ENCODE data around the gene OGFOD2.

The OGFOD2 gene

GRCh38 chr12:122974892-122975789 lies at the start of gene OGFOD2:
TSS of gene OGFOD2 (plus strand) at chr12:122975244. CDS start at chr12:122975252, 8 bp downstream.
- ATAC-seq (ENCODE audit: low read depth), result peak; percentile 76
- TF ChIP-seq CTCF (IDR thresholded peaks at IDR 0.05; ENCODE audit: poor library complexity, severe bottlenecking), result no peak
- no peaks in the 10 kb centered on the region for H3K27me3 ChIP-seq (ENCODE audit: insufficient read depth, poor library complexity, severe bottlenecking)
- H3K9me3 ChIP-seq (ENCODE audit: severe bottlenecking), result no peaks in the 10 kb centered on the region
- H3K4me1 ChIP-seq (ENCODE audit: insufficient read depth, poor library complexity, severe bottlenecking), result no peaks in the 10 kb centered on the region
- DNase-seq (ENCODE audit: low spot score), result peak; percentile 89
- H3K36me3 ChIP-seq (ENCODE audit: low read depth), result peaks cover 8% of the 10 kb centered on the region; the same call in 1 of the 2 replicates
- H3K4me3 ChIP-seq (ENCODE audit: severe bottlenecking), result peak within 1 kb of the TSS; percentile 75
- peak within 1 kb of the TSS; percentile 77 for H3K27ac ChIP-seq (ENCODE audit: poor library complexity, severe bottlenecking)

- peaks cover 3% of the 10 kb centered on the region; the same call in 1 of the 2 replicates for H3K36me3 ChIP-seq (ENCODE audit: low read depth)
- ATAC-seq (ENCODE audit: low read depth), result no peak
- TF ChIP-seq CTCF (IDR thresholded peaks at IDR 0.05; ENCODE audit: poor library complexity, severe bottlenecking), result no peak
- no peaks in the 10 kb centered on the region for H3K9me3 ChIP-seq (ENCODE audit: severe bottlenecking)
- no peak overlapping the region for H3K27ac ChIP-seq (ENCODE audit: poor library complexity, severe bottlenecking)
- no peaks in the 10 kb centered on the region for H3K4me1 ChIP-seq (ENCODE audit: insufficient read depth, poor library complexity, severe bottlenecking)
- no peak for DNase-seq (ENCODE audit: low spot score)
- no peak overlapping the region for H3K4me3 ChIP-seq (ENCODE audit: severe bottlenecking)
- H3K27me3 ChIP-seq (ENCODE audit: insufficient read depth, poor library complexity, severe bottlenecking), result no peaks in the 10 kb centered on the region
Measured at GRCh38 chr12:122927756-122928403, 47.2 kb upstream of the OGFOD2 start.

GRCh38 chr12:122928404-122929147 lies 46.5 kb upstream of the OGFOD2 start:
- Histone ChIP-seq H3K4me1 (ENCODE audit: insufficient read depth, poor library complexity, severe bottlenecking) (no peaks in the 10 kb centered on the region), H3K9me3 (ENCODE audit: severe bottlenecking) (no peaks in the 10 kb centered on the region), H3K27ac (ENCODE audit: poor library complexity, severe bottlenecking) (no peak overlapping the region), H3K4me3 (ENCODE audit: severe bottlenecking) (no peak overlapping the region), H3K27me3 (ENCODE audit: insufficient read depth, poor library complexity, severe bottlenecking) (no peaks in the 10 kb centered on the region), H3K36me3 (ENCODE audit: low read depth) (peaks cover 3% of the 10 kb centered on the region; the same call in 1 of the 2 replicates)
- no peak for ATAC-seq (ENCODE audit: low read depth)
- no peak for DNase-seq (ENCODE audit: low spot score)
- no peak for TF ChIP-seq CTCF (IDR thresholded peaks at IDR 0.05; ENCODE audit: poor library complexity, severe bottlenecking)

GRCh38 chr12:122929148-122929538 lies 45.9 kb upstream of the OGFOD2 start:
- no peak for ATAC-seq (ENCODE audit: low read depth)
- no peak for DNase-seq (ENCODE audit: low spot score)
- H3K36me3 ChIP-seq (ENCODE audit: low read depth), result peaks cover 3% of the 10 kb centered on the region; the same call in 1 of the 2 replicates
- no peaks in the 10 kb centered on the region for H3K27me3 ChIP-seq (ENCODE audit: insufficient read depth, poor library complexity, severe bottlenecking)
- no peak for TF ChIP-seq CTCF (IDR thresholded peaks at IDR 0.05; ENCODE audit: poor library complexity, severe bottlenecking)
- no peaks in the 10 kb centered on the region for H3K4me1 ChIP-seq (ENCODE audit: insufficient read depth, poor library complexity, severe bottlenecking)
- H3K4me3 ChIP-seq (ENCODE audit: severe bottlenecking), result no peak overlapping the region
- no peaks in the 10 kb centered on the region for H3K9me3 ChIP-seq (ENCODE audit: severe bottlenecking)
- H3K27ac ChIP-seq (ENCODE audit: poor library complexity, severe bottlenecking), result no peak overlapping the region
